Measurements from ENCODE around the gene UBE2M.
"Not testable (repeated sequence)": the region's sequence is repeated elsewhere in the genome, so short reads cannot be mapped to it uniquely, and the experiment has no call there.

The UBE2M gene

DNA sequence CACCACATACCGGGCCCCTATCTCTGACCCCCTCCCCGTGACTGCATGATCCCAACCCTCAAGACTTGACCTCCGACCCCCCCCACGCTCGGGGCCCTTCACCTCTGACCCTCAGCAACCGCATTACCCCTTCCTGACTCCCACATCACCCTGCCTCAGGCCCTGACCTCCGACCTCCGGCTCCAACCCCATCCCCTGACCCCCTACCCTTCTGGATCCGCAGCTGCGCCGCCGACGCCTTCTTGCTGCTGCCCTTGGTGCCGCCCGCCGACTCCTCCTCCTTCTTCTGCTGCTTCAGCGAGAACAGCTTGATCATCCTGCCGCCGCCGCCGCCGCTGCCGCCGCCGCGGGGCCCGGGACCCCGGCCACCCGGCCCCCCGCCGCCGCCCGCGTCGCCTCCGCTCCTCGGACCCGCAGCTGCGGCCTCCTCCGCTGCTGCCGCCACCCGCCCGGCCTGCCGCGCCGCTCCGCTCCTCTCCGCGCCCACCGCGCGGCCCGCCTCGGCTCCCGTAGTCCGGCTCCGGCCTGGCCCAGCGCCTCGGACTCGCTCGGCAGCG is at the start of gene UBE2M:
TSS of gene UBE2M (minus strand) at position 546 of the 557 bp plus-strand sequence. CDS start at position 316, 230 bp downstream.
- DNase-seq (ENCODE audit: low read depth, low spot score), result no peak
- Histone ChIP-seq H3K27me3 (ENCODE audit: insufficient read depth, insufficient read length) (no peaks in the 10 kb centered on the region), H3K4me1 (ENCODE audit: insufficient read depth, insufficient read length) (no peaks in the 10 kb centered on the region), H3K36me3 (ENCODE audit: insufficient read depth, insufficient read length, low read length) (peaks cover 37% of the 10 kb centered on the region), H3K9ac (ENCODE audit: insufficient read length, low read depth) (peak within 1 kb of the TSS; percentile 90), H3K9me3 (ENCODE audit: insufficient read depth, low read length) (no peaks in the 10 kb centered on the region), H3K4me3 (ENCODE audit: insufficient read length, low read depth) (peak within 1 kb of the TSS; percentile 73)
- TF ChIP-seq ZNF274 (IDR thresholded peaks at IDR 0.05; ENCODE audit: low read depth, low read length), result no peak
- no peak for TF ChIP-seq SUZ12 (IDR thresholded peaks at IDR 0.05; ENCODE audit: extremely low read depth, insufficient read depth, insufficient read length)
- TF ChIP-seq YY1 (IDR thresholded peaks at IDR 0.05; ENCODE audit: insufficient read depth, insufficient read length), result no peak

DNA sequence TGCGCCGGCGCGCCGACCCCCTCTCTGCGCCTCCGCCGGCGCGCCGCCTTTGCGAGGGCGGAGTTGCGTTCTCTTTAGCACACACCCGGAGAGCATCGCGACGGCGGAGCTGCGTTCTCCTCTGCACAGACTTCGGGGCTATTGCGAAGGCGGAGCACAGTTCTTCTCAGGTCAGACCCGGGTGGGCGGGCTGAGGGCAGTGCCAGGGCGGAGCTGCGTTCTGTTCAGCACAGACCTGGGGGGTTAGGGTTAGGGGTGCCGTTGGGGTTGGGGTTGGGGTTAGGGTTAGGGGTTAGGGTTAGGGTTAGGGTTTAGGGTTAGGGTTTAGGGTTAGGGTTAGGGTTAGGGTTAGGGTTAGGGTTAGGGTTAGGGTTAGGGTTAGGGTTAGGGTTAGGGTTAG is 48.8 kb upstream of the UBE2M start:
- H3K27me3 ChIP-seq (ENCODE audit: insufficient read depth, insufficient read length); H3K4me3 ChIP-seq (ENCODE audit: insufficient read length, low read depth); H3K9me3 ChIP-seq (ENCODE audit: insufficient read depth, low read length); DNase-seq (ENCODE audit: low read depth, low spot score); H3K4me1 ChIP-seq (ENCODE audit: insufficient read depth, insufficient read length); H3K9ac ChIP-seq (ENCODE audit: insufficient read length, low read depth); H3K36me3 ChIP-seq (ENCODE audit: insufficient read depth, insufficient read length, low read length): not testable (repeated sequence)

DNA sequence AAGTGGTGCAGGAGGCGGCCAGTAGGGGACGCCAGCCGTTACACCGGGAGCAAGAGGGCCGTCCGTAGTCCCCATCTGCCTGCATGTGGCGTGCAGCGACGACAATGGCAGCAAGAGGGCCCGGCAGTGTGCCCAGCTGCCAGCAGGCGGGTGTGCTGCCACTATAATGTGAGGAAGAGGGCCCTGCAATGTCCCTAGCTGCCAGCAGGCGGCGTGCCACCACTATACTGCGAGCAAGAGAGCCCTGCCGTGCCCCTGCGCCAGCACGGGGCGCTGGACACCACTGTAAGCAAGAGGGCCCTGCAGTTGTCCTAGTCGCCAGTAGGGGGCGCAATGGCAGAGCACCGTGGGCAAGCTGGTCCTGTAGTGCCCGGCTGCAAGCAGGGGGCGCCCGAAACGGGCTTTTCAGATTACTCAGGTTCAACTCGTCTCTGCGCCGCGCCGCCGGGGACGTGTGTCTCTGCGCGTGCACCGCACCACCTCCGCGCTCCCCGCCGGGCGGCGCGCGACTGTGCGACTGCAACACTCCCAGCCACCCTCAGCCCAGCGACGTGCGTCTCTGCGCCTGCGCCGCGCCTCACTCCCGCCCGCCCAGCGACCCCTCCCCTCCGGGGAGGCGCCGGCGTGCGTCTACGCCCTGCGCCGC is 48.0 kb upstream of the UBE2M start:
- H3K36me3 ChIP-seq (ENCODE audit: insufficient read depth, insufficient read length, low read length), result not testable (repeated sequence)

DNA sequence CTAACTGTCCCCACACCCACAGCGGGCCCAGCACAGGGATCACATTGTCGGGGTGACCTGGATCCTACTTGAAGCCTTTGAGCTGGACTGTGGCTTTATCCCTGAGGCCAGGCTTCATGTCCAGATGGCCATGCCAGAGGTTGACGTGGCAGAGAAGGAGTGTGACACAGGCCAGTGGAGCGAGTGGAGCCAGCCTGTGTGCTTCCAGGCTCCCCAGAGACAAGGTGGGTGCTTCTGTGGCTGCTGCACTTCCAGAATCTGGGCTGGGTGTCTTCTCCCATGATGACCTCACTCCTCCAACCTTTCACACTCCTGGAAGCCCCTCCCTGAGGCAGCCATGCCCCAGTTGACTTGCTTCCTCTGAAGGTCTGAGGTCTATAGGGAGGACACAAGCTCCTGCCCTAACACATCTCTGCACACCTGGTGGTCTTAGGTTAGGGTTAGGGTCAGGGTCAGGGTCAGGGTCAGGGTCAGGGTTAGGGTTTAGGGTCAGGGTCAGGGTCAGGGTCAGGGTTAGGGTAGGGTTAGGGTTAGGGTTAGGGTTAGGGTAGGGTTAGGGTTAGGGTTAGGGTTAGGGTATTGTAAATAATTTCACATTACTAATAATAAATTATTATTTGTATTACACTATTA is 27.8 kb upstream of the UBE2M start:
- TF ChIP-seq YY1 (IDR thresholded peaks at IDR 0.05; ENCODE audit: insufficient read depth, insufficient read length) (no peak), ZNF274 (IDR thresholded peaks at IDR 0.05; ENCODE audit: low read depth, low read length) (no peak), SUZ12 (IDR thresholded peaks at IDR 0.05; ENCODE audit: extremely low read depth, insufficient read depth, insufficient read length) (no peak)
- Histone ChIP-seq H3K36me3 (ENCODE audit: insufficient read depth, insufficient read length, low read length) (peaks cover 30% of the 10 kb centered on the region), H3K27me3 (ENCODE audit: insufficient read depth, insufficient read length) (no peaks in the 10 kb centered on the region), H3K9ac (ENCODE audit: insufficient read length, low read depth) (no peak overlapping the region), H3K9me3 (ENCODE audit: insufficient read depth, low read length) (no peaks in the 10 kb centered on the region), H3K4me3 (ENCODE audit: insufficient read length, low read depth) (no peak overlapping the region), H3K4me1 (ENCODE audit: insufficient read depth, insufficient read length) (no peaks in the 10 kb centered on the region)
- DNase-seq (ENCODE audit: low read depth, low spot score), result no peak

More for the DNA sequence above, 48.0 kb upstream of the UBE2M start:
- H3K27me3 ChIP-seq (ENCODE audit: insufficient read depth, insufficient read length); H3K4me1 ChIP-seq (ENCODE audit: insufficient read depth, insufficient read length); DNase-seq (ENCODE audit: low read depth, low spot score); H3K4me3 ChIP-seq (ENCODE audit: insufficient read length, low read depth); H3K9ac ChIP-seq (ENCODE audit: insufficient read length, low read depth); H3K9me3 ChIP-seq (ENCODE audit: insufficient read depth, low read length): not testable (repeated sequence)

DNA sequence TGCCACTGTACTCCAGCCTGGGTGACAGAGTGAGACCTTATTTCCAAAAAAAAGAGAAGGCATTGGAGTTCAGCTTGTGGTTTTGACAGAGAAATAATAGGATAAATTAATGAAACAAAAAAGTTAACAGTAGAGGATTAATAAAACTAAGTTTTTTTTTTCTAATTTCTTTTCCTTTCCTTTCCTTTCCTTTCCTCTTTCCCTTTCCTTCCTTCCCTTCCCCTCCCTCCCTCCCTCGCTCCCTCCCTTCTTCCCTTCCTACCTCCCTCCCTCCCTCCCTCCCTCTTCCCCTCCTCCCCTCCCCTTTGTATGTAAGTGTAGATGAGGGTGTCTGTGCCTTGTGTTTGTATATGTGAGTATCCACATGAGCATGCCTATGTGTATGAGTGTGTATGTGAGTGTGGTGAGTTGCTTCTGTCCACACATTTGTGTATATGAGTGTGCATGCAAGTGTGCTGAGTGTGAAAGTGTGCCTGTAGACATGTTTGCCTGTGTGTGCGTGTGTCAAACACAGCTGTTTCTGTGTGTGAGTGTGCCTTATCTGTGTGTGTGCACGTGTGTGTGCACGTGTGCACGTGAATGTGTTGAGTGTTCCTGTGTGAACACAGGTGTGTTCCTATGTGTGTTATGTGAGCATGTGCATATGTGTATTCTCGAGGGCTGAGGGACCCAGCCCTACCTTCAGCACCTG is 27.2 kb upstream of the UBE2M start:
- no peak for TF ChIP-seq YY1 (IDR thresholded peaks at IDR 0.05; ENCODE audit: insufficient read depth, insufficient read length)
- no peak for TF ChIP-seq ZNF274 (IDR thresholded peaks at IDR 0.05; ENCODE audit: low read depth, low read length)
- no peak for TF ChIP-seq SUZ12 (IDR thresholded peaks at IDR 0.05; ENCODE audit: extremely low read depth, insufficient read depth, insufficient read length)
- Histone ChIP-seq H3K4me3 (ENCODE audit: insufficient read length, low read depth) (no peak overlapping the region), H3K36me3 (ENCODE audit: insufficient read depth, insufficient read length, low read length) (peaks cover 30% of the 10 kb centered on the region), H3K9me3 (ENCODE audit: insufficient read depth, low read length) (no peaks in the 10 kb centered on the region), H3K27me3 (ENCODE audit: insufficient read depth, insufficient read length) (no peaks in the 10 kb centered on the region), H3K4me1 (ENCODE audit: insufficient read depth, insufficient read length) (no peaks in the 10 kb centered on the region), H3K9ac (ENCODE audit: insufficient read length, low read depth) (no peak overlapping the region)
- DNase-seq (ENCODE audit: low read depth, low spot score), result no peak

DNA sequence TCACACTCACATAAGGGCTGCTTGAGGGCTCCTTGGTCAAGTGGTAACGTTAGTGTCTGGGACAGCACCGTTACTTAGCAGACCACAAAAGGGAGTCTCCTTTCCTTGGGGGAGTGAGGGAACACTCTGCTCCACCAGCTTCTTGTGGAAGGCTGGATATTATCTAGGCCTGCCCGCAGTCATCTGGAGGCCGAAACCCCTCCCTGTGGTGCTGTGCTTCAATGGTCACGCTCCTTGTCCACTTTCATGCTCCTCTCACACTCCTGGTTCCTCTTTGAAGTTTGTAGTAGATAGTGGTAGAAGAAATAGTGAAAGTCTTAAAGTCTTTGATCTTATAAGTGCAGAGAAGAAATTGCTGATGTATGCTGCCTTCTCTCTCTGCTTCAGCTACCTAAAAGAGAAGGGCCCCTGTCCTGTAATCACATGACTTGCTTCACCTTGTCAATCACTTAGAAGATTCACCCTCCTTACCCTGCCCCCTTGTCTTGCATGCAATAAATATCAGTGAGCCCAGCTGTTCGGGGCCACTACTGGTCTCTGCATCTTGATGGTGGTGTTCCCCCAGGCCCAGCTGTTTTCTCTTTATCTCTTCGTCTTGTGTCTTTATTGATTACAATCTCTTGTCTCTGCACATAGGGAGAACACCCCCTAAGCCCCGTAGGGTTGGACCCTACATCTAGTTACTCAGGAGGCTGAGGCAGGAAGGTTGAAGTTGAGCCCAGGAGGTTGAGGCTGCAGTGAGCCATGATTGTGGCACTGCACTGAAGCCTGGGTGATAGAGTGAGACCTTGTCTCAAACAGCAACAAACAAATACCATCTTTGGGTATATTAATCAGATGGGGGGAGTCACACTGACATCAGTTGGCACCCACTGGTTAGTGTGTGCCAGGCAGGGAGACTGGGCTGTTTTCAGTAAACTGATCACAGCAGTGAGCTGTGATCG is 26.4 kb upstream of the UBE2M start:
- DNase-seq (ENCODE audit: low read depth, low spot score), result no peak
- no peak overlapping the region for H3K9ac ChIP-seq (ENCODE audit: insufficient read length, low read depth)
- H3K9me3 ChIP-seq (ENCODE audit: insufficient read depth, low read length), result no peaks in the 10 kb centered on the region
- no peaks in the 10 kb centered on the region for H3K4me1 ChIP-seq (ENCODE audit: insufficient read depth, insufficient read length)
- H3K27me3 ChIP-seq (ENCODE audit: insufficient read depth, insufficient read length), result no peaks in the 10 kb centered on the region
- TF ChIP-seq YY1 (IDR thresholded peaks at IDR 0.05; ENCODE audit: insufficient read depth, insufficient read length), result no peak
- TF ChIP-seq ZNF274 (IDR thresholded peaks at IDR 0.05; ENCODE audit: low read depth, low read length), result no peak
- no peak for TF ChIP-seq SUZ12 (IDR thresholded peaks at IDR 0.05; ENCODE audit: extremely low read depth, insufficient read depth, insufficient read length)
- no peak overlapping the region for H3K4me3 ChIP-seq (ENCODE audit: insufficient read length, low read depth)
- H3K36me3 ChIP-seq (ENCODE audit: insufficient read depth, insufficient read length, low read length), result peaks cover 30% of the 10 kb centered on the region

All from NT2/D1 (cell line).